ENCODE data around the gene LTBP2.

LTBP2 gene

DNA sequence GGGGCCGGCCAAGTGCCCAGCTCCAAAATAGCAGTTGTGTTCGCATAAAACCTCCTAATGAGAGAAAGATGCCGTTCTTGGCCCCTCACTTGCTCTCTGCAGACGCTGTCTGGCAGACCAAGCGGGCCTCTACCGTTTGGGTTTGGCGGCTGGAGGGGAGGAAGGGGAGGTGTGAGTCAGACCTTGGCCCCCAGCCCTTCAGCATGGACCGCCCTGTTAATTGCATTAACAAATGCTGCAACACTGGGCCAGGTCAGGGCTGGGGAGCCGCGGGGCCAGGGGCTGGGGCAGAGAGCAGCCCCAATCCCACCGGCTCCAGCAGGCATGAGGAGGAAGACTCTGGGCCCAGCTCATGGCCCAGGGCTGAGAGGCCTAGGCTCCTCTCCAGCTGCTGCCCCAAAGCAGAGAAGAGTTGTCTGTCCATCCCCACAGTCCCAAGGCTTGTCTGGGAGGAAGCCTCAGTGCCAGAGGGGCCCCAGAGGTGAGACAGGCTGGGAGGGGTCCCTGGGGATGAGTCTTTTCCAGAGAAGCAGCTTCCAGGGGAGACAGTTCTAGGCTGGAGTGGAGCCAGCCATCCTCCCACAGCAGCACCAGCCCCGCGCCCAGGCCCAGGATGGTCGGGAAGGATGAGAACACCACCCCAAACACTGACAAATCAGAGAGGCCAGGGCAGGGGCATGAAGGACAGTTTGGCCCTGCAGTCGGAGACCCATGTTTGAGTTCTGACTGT, 16.9 kb downstream of the LTBP2 start:
- TF ChIP-seq, protein P1, sequence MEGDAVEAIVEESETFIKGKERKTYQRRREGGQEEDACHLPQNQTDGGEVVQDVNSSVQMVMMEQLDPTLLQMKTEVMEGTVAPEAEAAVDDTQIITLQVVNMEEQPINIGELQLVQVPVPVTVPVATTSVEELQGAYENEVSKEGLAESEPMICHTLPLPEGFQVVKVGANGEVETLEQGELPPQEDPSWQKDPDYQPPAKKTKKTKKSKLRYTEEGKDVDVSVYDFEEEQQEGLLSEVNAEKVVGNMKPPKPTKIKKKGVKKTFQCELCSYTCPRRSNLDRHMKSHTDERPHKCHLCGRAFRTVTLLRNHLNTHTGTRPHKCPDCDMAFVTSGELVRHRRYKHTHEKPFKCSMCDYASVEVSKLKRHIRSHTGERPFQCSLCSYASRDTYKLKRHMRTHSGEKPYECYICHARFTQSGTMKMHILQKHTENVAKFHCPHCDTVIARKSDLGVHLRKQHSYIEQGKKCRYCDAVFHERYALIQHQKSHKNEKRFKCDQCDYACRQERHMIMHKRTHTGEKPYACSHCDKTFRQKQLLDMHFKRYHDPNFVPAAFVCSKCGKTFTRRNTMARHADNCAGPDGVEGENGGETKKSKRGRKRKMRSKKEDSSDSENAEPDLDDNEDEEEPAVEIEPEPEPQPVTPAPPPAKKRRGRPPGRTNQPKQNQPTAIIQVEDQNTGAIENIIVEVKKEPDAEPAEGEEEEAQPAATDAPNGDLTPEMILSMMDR (IDR thresholded peaks at IDR 0.05; ENCODE audit: low read depth, low read length, missing control alignments) = no peak
- in situ Hi-C loops (cut with HindIII; ENCODE audit: low pct_ligation_motif_present, low sequenced_read_pairs) = no loop called here
- Histone ChIP-seq H3K4me3 (ENCODE audit: low read depth, low read length) (no peak overlapping the region), H3K27ac (no peak overlapping the region), H3K27me3 (replicated peaks) (no peaks in the 10 kb centered on the region), H3K36me3 (replicated peaks) (peaks cover 3% of the 10 kb centered on the region)
- DNase-seq = no peak

- TF ChIP-seq, protein P1 (IDR thresholded peaks at IDR 0.05; ENCODE audit: low read depth, low read length, missing control alignments) = no peak
- H3K4me3 ChIP-seq (ENCODE audit: low read depth, low read length) = no peak overlapping the region
- H3K36me3 ChIP-seq (replicated peaks) = no peaks in the 10 kb centered on the region
- in situ Hi-C loops (cut with HindIII; ENCODE audit: low pct_ligation_motif_present, low sequenced_read_pairs) = no loop called here
- DNase-seq = no peak
- no peak overlapping the region for H3K27ac ChIP-seq
- H3K27me3 ChIP-seq (replicated peaks) = no peaks in the 10 kb centered on the region
Observed at GRCh38 chr14:74594606-74595005, 17.4 kb downstream of the LTBP2 start.

DNA sequence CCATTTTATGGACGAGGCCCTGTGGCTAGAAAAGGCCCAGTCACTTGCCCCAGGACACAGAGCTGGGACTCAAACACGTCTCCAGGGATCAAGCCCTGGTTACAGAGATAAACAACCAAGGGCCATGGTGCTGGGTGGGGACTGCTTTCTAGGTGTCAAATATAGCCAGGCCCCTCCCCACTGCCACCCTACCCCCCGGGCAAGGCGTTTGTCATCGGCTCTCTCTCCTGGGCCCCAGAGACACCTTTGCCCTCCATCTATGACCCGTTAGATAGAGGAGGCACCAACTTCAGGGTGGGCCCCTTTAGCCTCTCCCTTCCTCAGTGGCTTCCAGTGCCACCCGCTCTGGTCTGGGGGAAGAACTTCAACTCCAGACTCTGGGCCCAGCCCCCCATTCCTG, 18.0 kb downstream of the LTBP2 start:
- no peaks in the 10 kb centered on the region for H3K36me3 ChIP-seq (replicated peaks)
- in situ Hi-C loops (cut with HindIII; ENCODE audit: low pct_ligation_motif_present, low sequenced_read_pairs) = no loop called here
- no peaks in the 10 kb centered on the region for H3K27me3 ChIP-seq (replicated peaks)
- no peak for DNase-seq
- H3K27ac ChIP-seq = no peak overlapping the region
- no peak overlapping the region for H3K4me3 ChIP-seq (ENCODE audit: low read depth, low read length)
- TF ChIP-seq, protein P1 (IDR thresholded peaks at IDR 0.05; ENCODE audit: low read depth, low read length, missing control alignments) = no peak

DNA sequence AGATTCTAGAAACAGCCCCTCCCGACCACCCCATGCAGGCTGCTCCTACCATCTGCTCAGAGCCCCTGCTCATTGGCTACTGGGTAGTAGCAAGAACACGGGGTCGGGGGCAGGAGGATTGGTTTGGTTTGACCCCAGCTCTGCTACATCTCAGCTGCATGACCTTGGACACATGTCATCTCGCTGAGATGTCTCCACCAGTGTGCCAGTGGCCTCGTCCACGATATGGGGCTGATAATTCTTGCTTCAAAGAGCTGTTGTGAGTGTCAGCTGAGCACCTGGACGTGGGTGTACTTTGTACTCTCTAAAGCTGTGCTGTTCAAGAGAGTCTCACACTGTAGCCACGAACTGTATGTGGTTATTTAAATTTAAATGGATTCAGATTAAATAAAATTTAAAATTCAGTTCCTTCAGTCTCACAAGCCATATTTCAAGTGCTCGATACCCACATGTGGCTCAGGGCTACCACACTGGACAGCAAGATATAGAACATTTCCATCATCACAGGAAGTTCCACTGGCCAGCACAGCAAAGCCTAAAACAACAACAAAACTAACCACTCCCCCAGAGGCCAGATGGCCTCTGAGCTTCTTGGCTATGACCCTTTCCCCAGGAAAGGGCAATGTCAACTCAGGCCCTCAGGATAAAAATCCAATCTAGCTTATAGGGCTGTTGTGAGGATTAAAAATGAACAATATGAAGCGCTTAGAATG, 18.6 kb downstream of the LTBP2 start:
- Histone ChIP-seq H3K4me3 (ENCODE audit: low read depth, low read length) (no peak overlapping the region), H3K27me3 (replicated peaks) (no peaks in the 10 kb centered on the region), H3K27ac (no peak overlapping the region), H3K36me3 (replicated peaks) (no peaks in the 10 kb centered on the region)
- TF ChIP-seq, protein P1 (IDR thresholded peaks at IDR 0.05; ENCODE audit: low read depth, low read length, missing control alignments) = no peak
- in situ Hi-C loops (cut with HindIII; ENCODE audit: low pct_ligation_motif_present, low sequenced_read_pairs) = no loop called here
- DNase-seq = no peak

DNA sequence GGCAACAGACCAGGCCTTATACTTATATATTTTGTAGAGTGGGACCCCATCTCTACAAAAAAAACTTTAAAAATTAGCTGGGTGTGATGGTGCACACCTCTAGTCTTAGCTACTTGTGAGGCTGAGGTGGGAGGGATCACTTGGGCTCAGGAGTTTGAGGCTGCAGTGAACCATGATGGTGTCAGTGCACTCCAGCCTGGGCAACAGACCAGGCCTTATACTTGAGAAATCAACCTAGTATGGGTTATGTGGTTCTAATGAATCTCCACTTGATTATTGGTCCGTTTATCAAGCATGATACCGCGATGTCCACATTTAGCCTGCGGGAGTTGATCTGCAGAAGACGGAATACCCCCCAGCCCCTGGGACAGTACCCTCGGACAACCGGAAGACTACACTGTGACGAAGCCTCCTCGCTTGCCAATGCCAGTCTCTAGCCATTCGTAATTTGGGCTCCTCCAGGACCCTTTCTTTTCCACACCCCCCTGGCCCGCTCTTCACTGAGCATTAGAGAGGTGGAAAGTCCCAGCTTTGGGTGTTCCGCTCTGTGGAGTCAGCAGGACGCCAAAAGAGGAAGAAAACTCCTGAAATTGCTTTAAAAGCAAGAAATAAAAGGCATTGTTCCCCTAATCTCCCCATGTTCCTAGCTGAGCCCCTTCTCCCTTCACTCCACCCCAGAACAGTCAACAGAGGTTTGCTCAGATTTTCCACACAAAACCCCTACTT, 19.4 kb downstream of the LTBP2 start:
- H3K27me3 ChIP-seq (replicated peaks) = no peaks in the 10 kb centered on the region
- H3K4me3 ChIP-seq (ENCODE audit: low read depth, low read length) = no peak overlapping the region
- in situ Hi-C loops (cut with HindIII; ENCODE audit: low pct_ligation_motif_present, low sequenced_read_pairs) = no loop called here
- no peaks in the 10 kb centered on the region for H3K36me3 ChIP-seq (replicated peaks)
- TF ChIP-seq, protein P1 (IDR thresholded peaks at IDR 0.05; ENCODE audit: low read depth, low read length, missing control alignments) = no peak
- no peak for DNase-seq
- no peak overlapping the region for H3K27ac ChIP-seq

Measured in brain microvascular endothelial cell (primary cell).